Measurements from ENCODE around the gene CEBPA.

The CEBPA gene

DNA sequence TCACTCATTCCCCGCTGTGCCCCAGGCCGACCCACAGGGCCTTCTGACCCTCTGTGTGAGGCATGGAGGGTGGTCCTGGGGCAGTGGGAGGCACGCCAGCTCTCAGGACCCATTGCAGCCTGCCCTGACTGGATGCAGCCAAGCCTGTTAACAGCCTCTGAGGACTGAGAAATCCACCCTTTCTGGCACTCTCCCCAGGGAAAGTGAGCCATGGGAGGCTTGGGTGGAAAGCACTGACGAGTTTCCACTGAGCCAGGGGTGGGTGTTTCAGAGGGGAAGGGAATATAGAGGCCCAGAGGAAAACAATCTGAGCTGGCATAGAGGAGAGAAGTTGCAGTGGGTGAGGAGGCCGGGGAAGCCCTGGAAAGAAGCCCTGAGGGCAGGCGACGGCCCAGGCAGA is 46.1 kb downstream of the CEBPA start:
- H3K9me3 ChIP-seq (replicated peaks; ENCODE audit: insufficient read depth, low read length), result no peaks in the 10 kb centered on the region
- H3K4me3 ChIP-seq (ENCODE audit: low read length), result no peak overlapping the region
- DNase-seq, result no peak
- H3F3A ChIP-seq (ENCODE audit: insufficient read depth, low read length), result no peaks in the 10 kb centered on the region
- TF ChIP-seq EZH2 (optimal IDR thresholded peaks at IDR 0.05; ENCODE audit: low read depth, low read length), result no peak
- TF ChIP-seq, protein P1, sequence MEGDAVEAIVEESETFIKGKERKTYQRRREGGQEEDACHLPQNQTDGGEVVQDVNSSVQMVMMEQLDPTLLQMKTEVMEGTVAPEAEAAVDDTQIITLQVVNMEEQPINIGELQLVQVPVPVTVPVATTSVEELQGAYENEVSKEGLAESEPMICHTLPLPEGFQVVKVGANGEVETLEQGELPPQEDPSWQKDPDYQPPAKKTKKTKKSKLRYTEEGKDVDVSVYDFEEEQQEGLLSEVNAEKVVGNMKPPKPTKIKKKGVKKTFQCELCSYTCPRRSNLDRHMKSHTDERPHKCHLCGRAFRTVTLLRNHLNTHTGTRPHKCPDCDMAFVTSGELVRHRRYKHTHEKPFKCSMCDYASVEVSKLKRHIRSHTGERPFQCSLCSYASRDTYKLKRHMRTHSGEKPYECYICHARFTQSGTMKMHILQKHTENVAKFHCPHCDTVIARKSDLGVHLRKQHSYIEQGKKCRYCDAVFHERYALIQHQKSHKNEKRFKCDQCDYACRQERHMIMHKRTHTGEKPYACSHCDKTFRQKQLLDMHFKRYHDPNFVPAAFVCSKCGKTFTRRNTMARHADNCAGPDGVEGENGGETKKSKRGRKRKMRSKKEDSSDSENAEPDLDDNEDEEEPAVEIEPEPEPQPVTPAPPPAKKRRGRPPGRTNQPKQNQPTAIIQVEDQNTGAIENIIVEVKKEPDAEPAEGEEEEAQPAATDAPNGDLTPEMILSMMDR (IDR thresholded peaks at IDR 0.05; ENCODE audit: low read length), result no peak
- peaks cover 51% of the 10 kb centered on the region for H3K27me3 ChIP-seq (replicated peaks; ENCODE audit: insufficient read depth, low read length)
- no peak overlapping the region for H3K4me2 ChIP-seq (ENCODE audit: low read depth, low read length)
- no peak overlapping the region for H3K27ac ChIP-seq (ENCODE audit: low read length)
- no peaks in the 10 kb centered on the region for H3K9me2 ChIP-seq (replicated peaks; ENCODE audit: insufficient read depth, low read length)
- no peak overlapping the region for H2AFZ ChIP-seq (ENCODE audit: low read length)
- no peaks in the 10 kb centered on the region for H3K4me1 ChIP-seq (ENCODE audit: low read length)
- H3K9ac ChIP-seq (ENCODE audit: low read length), result no peak overlapping the region
- no peaks in the 10 kb centered on the region for H4K20me1 ChIP-seq (ENCODE audit: insufficient read depth, low read length)
- no peaks in the 10 kb centered on the region for H3K79me2 ChIP-seq (ENCODE audit: low read length)
- no peaks in the 10 kb centered on the region for H3K36me3 ChIP-seq (replicated peaks; ENCODE audit: insufficient read depth, low read length)

DNA sequence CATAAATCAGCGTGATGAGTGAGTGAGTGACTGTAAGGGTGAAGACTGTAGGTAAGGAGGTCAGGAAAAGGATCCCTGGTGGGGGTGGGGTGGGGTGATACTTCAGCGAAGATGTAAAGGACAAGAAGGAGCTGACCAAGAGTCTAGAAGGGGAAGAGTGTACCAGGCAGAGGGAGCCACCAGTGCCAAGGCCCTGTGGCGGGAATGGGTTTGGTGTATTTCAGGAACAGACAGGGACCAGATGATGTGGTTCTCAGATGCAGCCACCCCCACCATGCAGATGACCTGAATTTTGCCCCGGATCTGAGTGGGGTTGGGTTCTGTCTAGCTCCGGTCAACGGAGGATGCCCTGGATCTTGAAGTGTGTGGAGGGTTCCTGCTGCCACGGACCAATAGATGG is 46.6 kb downstream of the CEBPA start:
- H3K27ac ChIP-seq (ENCODE audit: low read length), result no peak overlapping the region
- no peak for DNase-seq
- no peak overlapping the region for H3K4me2 ChIP-seq (ENCODE audit: low read depth, low read length)
- no peaks in the 10 kb centered on the region for H3K9me3 ChIP-seq (replicated peaks; ENCODE audit: insufficient read depth, low read length)
- no peaks in the 10 kb centered on the region for H3K4me1 ChIP-seq (ENCODE audit: low read length)
- peaks cover 50% of the 10 kb centered on the region for H3K27me3 ChIP-seq (replicated peaks; ENCODE audit: insufficient read depth, low read length)
- no peaks in the 10 kb centered on the region for H3K36me3 ChIP-seq (replicated peaks; ENCODE audit: insufficient read depth, low read length)
- H3K79me2 ChIP-seq (ENCODE audit: low read length), result no peaks in the 10 kb centered on the region
- H3K4me3 ChIP-seq (ENCODE audit: low read length), result no peak overlapping the region
- H3K9ac ChIP-seq (ENCODE audit: low read length), result no peak overlapping the region
- H3F3A ChIP-seq (ENCODE audit: insufficient read depth, low read length), result no peaks in the 10 kb centered on the region
- no peak overlapping the region for H2AFZ ChIP-seq (ENCODE audit: low read length)
- TF ChIP-seq EZH2 (optimal IDR thresholded peaks at IDR 0.05; ENCODE audit: low read depth, low read length) (no peak), EZH2phosphoT487 (IDR thresholded peaks at IDR 0.05; ENCODE audit: low read length) (no peak)
- TF ChIP-seq, protein P1 (IDR thresholded peaks at IDR 0.05; ENCODE audit: low read length), result no peak
- H3K9me2 ChIP-seq (replicated peaks; ENCODE audit: insufficient read depth, low read length), result no peaks in the 10 kb centered on the region
- H4K20me1 ChIP-seq (ENCODE audit: insufficient read depth, low read length), result no peaks in the 10 kb centered on the region

DNA sequence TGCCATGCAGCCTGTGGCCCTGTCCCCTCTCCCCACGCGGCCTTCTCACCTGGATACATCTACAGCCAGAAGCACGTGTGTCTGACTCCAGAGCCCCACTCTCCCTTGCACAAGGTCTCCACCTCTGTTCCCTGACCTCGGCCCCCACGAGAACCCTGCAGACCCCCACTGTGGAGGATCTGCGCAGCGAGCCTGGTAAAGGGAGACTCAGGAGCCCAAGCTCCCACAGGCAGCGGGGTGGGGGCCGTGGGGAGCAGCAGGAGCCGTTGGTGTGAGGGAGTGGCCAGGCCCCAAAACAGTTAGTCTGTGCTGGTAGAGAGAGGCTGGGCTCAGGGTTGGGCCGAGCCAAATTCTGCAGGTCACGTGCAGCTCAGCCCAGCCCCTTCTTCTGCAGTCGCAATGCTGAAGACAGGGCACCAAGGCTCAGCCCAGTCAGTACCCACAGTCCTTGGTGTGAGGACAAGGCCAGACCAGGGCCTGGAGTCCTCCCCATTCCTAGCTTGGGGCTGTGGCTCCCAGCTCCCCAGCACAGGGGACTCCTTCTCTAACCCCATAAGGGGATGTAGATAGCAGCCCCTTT is 48.0 kb downstream of the CEBPA start:
- DNase-seq, result no peak
- Histone ChIP-seq H3K79me2 (ENCODE audit: low read length) (no peaks in the 10 kb centered on the region), H4K20me1 (ENCODE audit: insufficient read depth, low read length) (no peaks in the 10 kb centered on the region), H3K4me2 (ENCODE audit: low read depth, low read length) (no peak overlapping the region), H3F3A (ENCODE audit: insufficient read depth, low read length) (no peaks in the 10 kb centered on the region), H3K36me3 (replicated peaks; ENCODE audit: insufficient read depth, low read length) (no peaks in the 10 kb centered on the region), H3K9me2 (replicated peaks; ENCODE audit: insufficient read depth, low read length) (no peaks in the 10 kb centered on the region), H3K4me1 (ENCODE audit: low read length) (no peaks in the 10 kb centered on the region), H3K27me3 (replicated peaks; ENCODE audit: insufficient read depth, low read length) (peaks cover 42% of the 10 kb centered on the region), H3K4me3 (ENCODE audit: low read length) (no peak overlapping the region), H3K9ac (ENCODE audit: low read length) (no peak overlapping the region), H3K9me3 (replicated peaks; ENCODE audit: insufficient read depth, low read length) (no peaks in the 10 kb centered on the region), H3K27ac (ENCODE audit: low read length) (no peak overlapping the region), H2AFZ (ENCODE audit: low read length) (no peak overlapping the region)
- TF ChIP-seq, protein P1 (IDR thresholded peaks at IDR 0.05; ENCODE audit: low read length), result no peak
- no peak for TF ChIP-seq EZH2 (optimal IDR thresholded peaks at IDR 0.05; ENCODE audit: low read depth, low read length)
- TF ChIP-seq EZH2phosphoT487 (IDR thresholded peaks at IDR 0.05; ENCODE audit: low read length), result no peak
